ENCODE data around the gene ITGB1BP1.

Gene ITGB1BP1

GRCh38 chr2:9445089-9445488 lies 21.8 kb upstream of the ITGB1BP1 start:
- H3K4me3 ChIP-seq (ENCODE audit: low read depth, low read length) = no peak overlapping the region
- in situ Hi-C loops (cut with HindIII; ENCODE audit: low sequenced_read_pairs) = no loop called here
- TF ChIP-seq CTCF (IDR thresholded peaks at IDR 0.05; ENCODE audit: low read depth, low read length) = no peak
- DNase-seq (ENCODE audit: low read depth, low spot score) = no peak

- H3K4me3 ChIP-seq (ENCODE audit: low read depth, low read length) = no peak overlapping the region
- no peak for DNase-seq (ENCODE audit: low read depth, low spot score)
- in situ Hi-C loops (cut with HindIII; ENCODE audit: low sequenced_read_pairs) = no loop called here
- TF ChIP-seq CTCF (IDR thresholded peaks at IDR 0.05; ENCODE audit: low read depth, low read length) = no peak
These were observed 20.2 kb upstream of the ITGB1BP1 start for GRCh38 chr2:9443526-9443925.

GRCh38 chr2:9441556-9441955 lies 18.2 kb upstream of the ITGB1BP1 start:
- in situ Hi-C loops (cut with HindIII; ENCODE audit: low sequenced_read_pairs) = no loop called here
- H3K4me3 ChIP-seq (ENCODE audit: low read depth, low read length) = no peak overlapping the region
- DNase-seq (ENCODE audit: low read depth, low spot score) = no peak
- no peak for TF ChIP-seq CTCF (IDR thresholded peaks at IDR 0.05; ENCODE audit: low read depth, low read length)

- in situ Hi-C loops (cut with HindIII; ENCODE audit: low sequenced_read_pairs) = no loop called here
- no peak for TF ChIP-seq CTCF (IDR thresholded peaks at IDR 0.05; ENCODE audit: low read depth, low read length)
- DNase-seq (ENCODE audit: low read depth, low spot score) = peak; percentile 37
These were observed 16.9 kb upstream of the ITGB1BP1 start for GRCh38 chr2:9440058-9440727.

GRCh38 chr2:9439536-9439935 lies 16.2 kb upstream of the ITGB1BP1 start:
- no peak overlapping the region for H3K4me3 ChIP-seq (ENCODE audit: low read depth, low read length)
- DNase-seq (ENCODE audit: low read depth, low spot score) = no peak
- TF ChIP-seq CTCF (IDR thresholded peaks at IDR 0.05; ENCODE audit: low read depth, low read length) = no peak
- in situ Hi-C loops (cut with HindIII; ENCODE audit: low sequenced_read_pairs) = no loop called here

More at GRCh38 chr2:9440058-9440727, 16.9 kb upstream of the ITGB1BP1 start:
- H3K4me3 ChIP-seq (ENCODE audit: low read depth, low read length) = no peak overlapping the region

- no peak overlapping the region for H3K4me3 ChIP-seq (ENCODE audit: low read depth, low read length)
- DNase-seq (ENCODE audit: low read depth, low spot score) = no peak
- TF ChIP-seq CTCF (IDR thresholded peaks at IDR 0.05; ENCODE audit: low read depth, low read length) = no peak
- in situ Hi-C loops (cut with HindIII; ENCODE audit: low sequenced_read_pairs) = no loop called here
These were observed 11.2 kb upstream of the ITGB1BP1 start for GRCh38 chr2:9434489-9434888.
